ENCODE data around the gene HELZ. TPM values are rescaled to one million over a fixed set of nuclear protein-coding genes. Genes with fewer than 3 reads are reported as not detected.

Gene HELZ
- total RNA-seq, 1 experiment from 2014 or later, result 31.3 TPM

GRCh38 chr17:67285360-67285759 lies 40.4 kb upstream of the HELZ start:
- Histone ChIP-seq H3F3A (ENCODE audit: low read length, unreplicated experiment) (no peaks in the 10 kb centered on the region), H3K27ac (ENCODE audit: low read length) (no peak overlapping the region), H2AFZ (ENCODE audit: low read length) (no peak overlapping the region), H3K36me3 (ENCODE audit: low read depth, low read length) (no peaks in the 10 kb centered on the region), H3K4me2 (ENCODE audit: low read length) (no peak overlapping the region), H3K9ac (ENCODE audit: low read length) (no peak overlapping the region), H3K4me3 (ENCODE audit: low read length) (no peak overlapping the region), H3K9me3 (ENCODE audit: low read length) (no peaks in the 10 kb centered on the region), H4K20me1 (ENCODE audit: low read length) (no peaks in the 10 kb centered on the region), H3K9me2 (replicated peaks; ENCODE audit: low read length) (no peaks in the 10 kb centered on the region), H3K4me1 (ENCODE audit: insufficient read depth, low read length) (peaks cover 6% of the 10 kb centered on the region), H3K79me2 (ENCODE audit: low read length) (no peaks in the 10 kb centered on the region), H3K27me3 (ENCODE audit: low read length) (no peaks in the 10 kb centered on the region)
- POLR2A ChIA-PET (ENCODE audit: unreplicated experiment), result interaction anchor here (0.6 kb wide), 1 partner anchor 104 kb away, joined by 3 read pairs; no protein-coding TSS in a partner anchor
- CTCF ChIA-PET, result no interaction called here
- peak; percentile 63 for DNase-seq
- intact Hi-C loops (cut with micrococcal nuclease), result no loop called here
- BruUV-seq (replicated peaks), result no TSS peak
- no peak for TF ChIP-seq EZH2phosphoT487 (IDR thresholded peaks at IDR 0.05; ENCODE audit: borderline replicate concordance, low read length)
- no peak for TF ChIP-seq EZH2 (IDR thresholded peaks at IDR 0.05; ENCODE audit: low read length, unreplicated experiment)
- TF ChIP-seq, protein P1, sequence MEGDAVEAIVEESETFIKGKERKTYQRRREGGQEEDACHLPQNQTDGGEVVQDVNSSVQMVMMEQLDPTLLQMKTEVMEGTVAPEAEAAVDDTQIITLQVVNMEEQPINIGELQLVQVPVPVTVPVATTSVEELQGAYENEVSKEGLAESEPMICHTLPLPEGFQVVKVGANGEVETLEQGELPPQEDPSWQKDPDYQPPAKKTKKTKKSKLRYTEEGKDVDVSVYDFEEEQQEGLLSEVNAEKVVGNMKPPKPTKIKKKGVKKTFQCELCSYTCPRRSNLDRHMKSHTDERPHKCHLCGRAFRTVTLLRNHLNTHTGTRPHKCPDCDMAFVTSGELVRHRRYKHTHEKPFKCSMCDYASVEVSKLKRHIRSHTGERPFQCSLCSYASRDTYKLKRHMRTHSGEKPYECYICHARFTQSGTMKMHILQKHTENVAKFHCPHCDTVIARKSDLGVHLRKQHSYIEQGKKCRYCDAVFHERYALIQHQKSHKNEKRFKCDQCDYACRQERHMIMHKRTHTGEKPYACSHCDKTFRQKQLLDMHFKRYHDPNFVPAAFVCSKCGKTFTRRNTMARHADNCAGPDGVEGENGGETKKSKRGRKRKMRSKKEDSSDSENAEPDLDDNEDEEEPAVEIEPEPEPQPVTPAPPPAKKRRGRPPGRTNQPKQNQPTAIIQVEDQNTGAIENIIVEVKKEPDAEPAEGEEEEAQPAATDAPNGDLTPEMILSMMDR (conservative IDR thresholded peaks at IDR 0.05; ENCODE audit: low read depth, low read length), result no peak
- peak; percentile 54 for ATAC-seq

DNA sequence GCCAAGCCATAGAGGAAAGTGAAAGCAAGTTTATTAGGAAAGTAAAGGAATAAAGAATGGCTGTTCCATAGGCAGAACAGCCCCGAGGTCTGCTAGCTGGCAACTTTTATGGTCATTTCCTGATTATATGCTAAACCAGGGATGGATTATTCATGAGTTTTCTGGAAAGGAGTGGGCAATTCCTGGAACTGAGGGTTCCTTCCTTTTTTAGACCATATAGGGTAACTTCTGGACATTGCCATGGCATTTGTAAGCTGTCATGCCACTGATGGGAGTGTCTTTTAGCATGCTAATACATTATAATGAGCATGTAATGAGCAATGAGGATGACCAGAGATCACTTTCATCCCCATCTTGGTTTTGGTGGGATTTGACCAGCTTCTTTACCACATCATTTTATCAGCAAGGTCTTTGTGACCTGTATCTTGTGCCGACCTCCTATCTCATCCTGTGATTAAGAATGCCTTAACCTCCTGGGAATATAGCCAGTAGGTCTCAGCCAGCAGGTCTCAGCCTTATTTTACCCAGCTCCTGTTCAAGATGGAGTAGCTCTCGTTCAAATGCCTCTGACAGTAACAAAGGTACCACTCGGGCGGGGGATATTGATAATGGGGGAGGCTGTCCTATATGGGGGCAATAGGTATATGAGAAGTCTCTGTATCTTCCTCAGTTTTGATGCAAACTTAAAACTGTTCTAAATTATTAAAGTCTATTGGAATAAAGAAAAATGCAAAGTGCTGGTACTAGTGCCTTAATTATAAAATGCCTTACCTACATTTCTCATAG lies 38.9 kb upstream of the HELZ start:
- intact Hi-C loops (cut with micrococcal nuclease), result no loop called here
- ATAC-seq (no peak), DNase-seq (no peak)
- Histone ChIP-seq H3F3A (ENCODE audit: low read length, unreplicated experiment) (no peaks in the 10 kb centered on the region), H3K27ac (ENCODE audit: low read length) (no peak overlapping the region), H2AFZ (ENCODE audit: low read length) (no peak overlapping the region), H3K9me3 (ENCODE audit: low read length) (no peaks in the 10 kb centered on the region), H3K9me2 (replicated peaks; ENCODE audit: low read length) (no peaks in the 10 kb centered on the region), H3K4me2 (ENCODE audit: low read length) (no peak overlapping the region), H3K36me3 (ENCODE audit: low read depth, low read length) (no peaks in the 10 kb centered on the region), H3K4me3 (ENCODE audit: low read length) (no peak overlapping the region), H3K4me1 (ENCODE audit: insufficient read depth, low read length) (peaks cover 6% of the 10 kb centered on the region), H4K20me1 (ENCODE audit: low read length) (no peaks in the 10 kb centered on the region), H3K9ac (ENCODE audit: low read length) (no peak overlapping the region), H3K79me2 (ENCODE audit: low read length) (no peaks in the 10 kb centered on the region), H3K27me3 (ENCODE audit: low read length) (no peaks in the 10 kb centered on the region)
- CTCF ChIA-PET, result interaction anchor here (0.6 kb wide), 1 partner anchor 91 kb away, joined by 3 read pairs; no protein-coding TSS in a partner anchor
- BruUV-seq (replicated peaks), result no TSS peak
- TF ChIP-seq EZH2phosphoT487 (IDR thresholded peaks at IDR 0.05; ENCODE audit: borderline replicate concordance, low read length) (no peak), EZH2 (IDR thresholded peaks at IDR 0.05; ENCODE audit: low read length, unreplicated experiment) (no peak)
- TF ChIP-seq, protein P1 (conservative IDR thresholded peaks at IDR 0.05; ENCODE audit: low read depth, low read length), result no peak
- POLR2A ChIA-PET (ENCODE audit: unreplicated experiment), result no interaction called here

- Histone ChIP-seq H3K9me2 (replicated peaks; ENCODE audit: low read length) (no peaks in the 10 kb centered on the region), H3K79me2 (ENCODE audit: low read length) (no peaks in the 10 kb centered on the region), H3K27me3 (ENCODE audit: low read length) (no peaks in the 10 kb centered on the region), H3K4me2 (ENCODE audit: low read length) (no peak overlapping the region), H4K20me1 (ENCODE audit: low read length) (no peaks in the 10 kb centered on the region), H3K36me3 (ENCODE audit: low read depth, low read length) (no peaks in the 10 kb centered on the region), H3K27ac (ENCODE audit: low read length) (no peak overlapping the region), H3K9me3 (ENCODE audit: low read length) (no peaks in the 10 kb centered on the region), H3F3A (ENCODE audit: low read length, unreplicated experiment) (no peaks in the 10 kb centered on the region), H3K9ac (ENCODE audit: low read length) (no peak overlapping the region), H2AFZ (ENCODE audit: low read length) (peak overlapping the region; percentile 15; the same call in 1 of the 2 replicates), H3K4me3 (ENCODE audit: low read length) (no peak overlapping the region), H3K4me1 (ENCODE audit: insufficient read depth, low read length) (peaks cover 6% of the 10 kb centered on the region)
- ATAC-seq, result peak; percentile 71
- DNase-seq, result no peak
- POLR2A ChIA-PET (ENCODE audit: unreplicated experiment), result no interaction called here
- BruUV-seq (replicated peaks), result no TSS peak
- CTCF ChIA-PET, result no interaction called here
- intact Hi-C loops (cut with micrococcal nuclease), result no loop called here
- TF ChIP-seq EZH2phosphoT487 (IDR thresholded peaks at IDR 0.05; ENCODE audit: borderline replicate concordance, low read length) (no peak), EZH2 (IDR thresholded peaks at IDR 0.05; ENCODE audit: low read length, unreplicated experiment) (no peak)
- TF ChIP-seq, protein P1 (conservative IDR thresholded peaks at IDR 0.05; ENCODE audit: low read depth, low read length), result no peak
These were observed 36.7 kb upstream of the HELZ start for GRCh38 chr17:67281743-67282142.

Data from PC-3 (cell line).